ENCODE measurements around the gene OSBP2.

OSBP2 gene

GRCh38 chr22:30806391-30806861, 111.8 kb downstream of the OSBP2 start:
- TF ChIP-seq SIN3A (IDR thresholded peaks at IDR 0.05; ENCODE audit: borderline replicate concordance, insufficient read depth, low read length) (no peak), POLR2AphosphoS5 (IDR thresholded peaks at IDR 0.05; ENCODE audit: low read depth, low read length) (no peak), REST (IDR thresholded peaks at IDR 0.05; ENCODE audit: insufficient read depth in 1 of 2, low read depth in 2 of 2, low read length in 2 of 2) (peak; percentile 88 to 92), TAF1 (IDR thresholded peaks at IDR 0.05; ENCODE audit: borderline replicate concordance, insufficient read depth, low read length) (no peak), FOXP2 (optimal IDR thresholded peaks at IDR 0.05; ENCODE audit: borderline replicate concordance, extremely low read depth, extremely low read length, insufficient read depth) (peak; percentile 92)

- TF ChIP-seq REST (IDR thresholded peaks at IDR 0.05; ENCODE audit: insufficient read depth in 1 of 2, low read depth in 2 of 2, low read length in 2 of 2) (no peak), SIN3A (IDR thresholded peaks at IDR 0.05; ENCODE audit: borderline replicate concordance, insufficient read depth, low read length) (no peak), POLR2AphosphoS5 (IDR thresholded peaks at IDR 0.05; ENCODE audit: low read depth, low read length) (no peak), TAF1 (IDR thresholded peaks at IDR 0.05; ENCODE audit: borderline replicate concordance, insufficient read depth, low read length) (no peak)
These were observed 114.4 kb downstream of the OSBP2 start for GRCh38 chr22:30809086-30809485.

DNA sequence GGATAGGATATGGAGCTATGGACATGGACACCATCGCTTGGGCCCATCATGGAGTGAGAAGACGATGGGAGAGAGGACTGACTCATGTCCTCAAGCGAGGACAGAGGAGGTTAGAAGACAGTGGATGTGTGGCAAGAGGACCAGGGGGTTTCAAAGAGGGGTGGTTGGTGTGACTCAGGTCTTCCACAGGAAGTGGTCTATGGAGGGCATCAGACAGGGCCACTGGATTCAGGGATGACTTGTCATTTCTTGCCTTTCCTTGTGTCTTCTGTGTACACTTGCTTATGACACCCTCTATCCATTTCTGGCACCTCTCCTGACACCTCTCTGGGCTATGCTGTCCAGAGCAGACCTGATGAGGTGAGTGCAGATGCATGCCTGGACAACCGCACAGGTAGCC, 115.4 kb downstream of the OSBP2 start:
- no peak for TF ChIP-seq REST (IDR thresholded peaks at IDR 0.05; ENCODE audit: insufficient read depth in 1 of 2, low read depth in 2 of 2, low read length in 2 of 2)
- TF ChIP-seq POLR2AphosphoS5 (IDR thresholded peaks at IDR 0.05; ENCODE audit: low read depth, low read length) = no peak
- no peak for TF ChIP-seq TAF1 (IDR thresholded peaks at IDR 0.05; ENCODE audit: borderline replicate concordance, insufficient read depth, low read length)
- no peak for TF ChIP-seq SIN3A (IDR thresholded peaks at IDR 0.05; ENCODE audit: borderline replicate concordance, insufficient read depth, low read length)
- TF ChIP-seq FOXP2 (optimal IDR thresholded peaks at IDR 0.05; ENCODE audit: borderline replicate concordance, extremely low read depth, extremely low read length, insufficient read depth) = no peak

DNA sequence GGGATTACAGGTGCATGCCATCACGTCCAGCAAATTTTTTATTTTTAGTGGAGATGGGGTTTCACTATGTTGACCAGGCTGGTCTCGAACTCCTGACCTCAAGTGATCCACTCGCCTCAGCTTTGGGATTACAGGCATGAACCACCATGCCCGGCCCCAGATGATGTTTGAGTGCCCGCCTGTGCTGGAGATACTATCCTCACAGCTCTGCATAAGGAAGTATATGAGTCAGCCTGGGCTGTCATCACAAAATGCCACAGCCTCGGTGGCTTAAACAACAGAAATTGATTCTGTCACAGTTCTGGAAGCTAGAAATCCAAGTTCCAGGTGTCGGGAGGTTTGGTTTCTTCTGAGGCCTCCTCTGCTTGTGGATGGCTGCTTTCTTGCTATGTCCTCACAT, 119.3 kb downstream of the OSBP2 start:
- TF ChIP-seq POLR2AphosphoS5 (IDR thresholded peaks at IDR 0.05; ENCODE audit: low read depth, low read length) (no peak), REST (IDR thresholded peaks at IDR 0.05; ENCODE audit: insufficient read depth in 1 of 2, low read depth in 2 of 2, low read length in 2 of 2) (no peak), TAF1 (IDR thresholded peaks at IDR 0.05; ENCODE audit: borderline replicate concordance, insufficient read depth, low read length) (no peak), SIN3A (IDR thresholded peaks at IDR 0.05; ENCODE audit: borderline replicate concordance, insufficient read depth, low read length) (no peak), FOXP2 (optimal IDR thresholded peaks at IDR 0.05; ENCODE audit: borderline replicate concordance, extremely low read depth, extremely low read length, insufficient read depth) (no peak)

GRCh38 chr22:30816413-30816812, 121.7 kb downstream of the OSBP2 start:
- no peak for TF ChIP-seq SIN3A (IDR thresholded peaks at IDR 0.05; ENCODE audit: borderline replicate concordance, insufficient read depth, low read length)
- TF ChIP-seq FOXP2 (optimal IDR thresholded peaks at IDR 0.05; ENCODE audit: borderline replicate concordance, extremely low read depth, extremely low read length, insufficient read depth) = no peak
- no peak for TF ChIP-seq TAF1 (IDR thresholded peaks at IDR 0.05; ENCODE audit: borderline replicate concordance, insufficient read depth, low read length)
- TF ChIP-seq REST (IDR thresholded peaks at IDR 0.05; ENCODE audit: insufficient read depth in 1 of 2, low read depth in 2 of 2, low read length in 2 of 2) = no peak
- no peak for TF ChIP-seq POLR2AphosphoS5 (IDR thresholded peaks at IDR 0.05; ENCODE audit: low read depth, low read length)

All from PFSK-1 (cell line).